ENCODE data around the gene VAMP1.

GRCh38 chr12:6444031-6444430, 26.4 kb downstream of the VAMP1 start:
- TF ChIP-seq CTCF (IDR thresholded peaks at IDR 0.05; ENCODE audit: extremely low read depth in 1 of 2, insufficient read depth in 1 of 2, low read depth in 1 of 2, low read length in 2 of 2) (no peak), POLR2AphosphoS5 (IDR thresholded peaks at IDR 0.05; ENCODE audit: insufficient read depth, low read depth, low read length) (no peak), POLR2A (IDR thresholded peaks at IDR 0.05; ENCODE audit: low read depth, low read length) (no peak), EZH2 (IDR thresholded peaks at IDR 0.05; ENCODE audit: borderline replicate concordance, low read depth, low read length, severe bottlenecking) (no peak), JUN (IDR thresholded peaks at IDR 0.05; ENCODE audit: borderline replicate concordance, insufficient read depth, insufficient read length, low read depth) (no peak), MAX (IDR thresholded peaks at IDR 0.05; ENCODE audit: insufficient read depth, insufficient read length) (no peak), MYC (IDR thresholded peaks at IDR 0.05; ENCODE audit: low read depth, low read length) (no peak), GATA2 (IDR thresholded peaks at IDR 0.05; ENCODE audit: insufficient read depth, insufficient read length, low read depth, low read length) (no peak)

All from endothelial cell of umbilical vein (primary cell).